HG03565 (cell line): Measurements from ENCODE around the gene CD226.
A peak's percentile ranks its signal among the peaks of the same experiment; 100 is the strongest.
"Not testable (repeated sequence)": the region's sequence is repeated elsewhere in the genome, so short reads cannot be mapped to it uniquely, and the experiment has no call there.

Experiments used
- ATAC-seq: cut with Tn5 transposase; IDR thresholded peaks from one replicate; pipeline ENCODE4 v1.9.1; 2021; ENCODE audit warnings: mild to moderate bottlenecking, moderate library complexity; ENCODE audit not compliant: unreplicated experiment

The CD226 gene

GRCh38 chr18:69916412-69916811, 31.3 kb downstream of the CD226 start:
- ATAC-seq = no peak

GRCh38 chr18:69908838-69909237, 38.8 kb downstream of the CD226 start:
- ATAC-seq = no peak

GRCh38 chr18:69906765-69907164, 40.9 kb downstream of the CD226 start:
- no peak for ATAC-seq

- ATAC-seq = no peak
Observed at GRCh38 chr18:69900941-69901340, 46.7 kb downstream of the CD226 start.

GRCh38 chr18:69899154-69899923, 48.3 kb downstream of the CD226 start:
- not testable (repeated sequence) for ATAC-seq

- ATAC-seq = peak; percentile 43
Observed at GRCh38 chr18:69898241-69898861, 49.3 kb downstream of the CD226 start.

GRCh38 chr18:69897397-69898108, 50.1 kb downstream of the CD226 start:
- no peak for ATAC-seq

GRCh38 chr18:69895066-69896047, 52.3 kb downstream of the CD226 start:
- no peak for ATAC-seq

- no peak for ATAC-seq
Observed at GRCh38 chr18:69894467-69894866, 53.2 kb downstream of the CD226 start.

GRCh38 chr18:69890558-69890957, 57.1 kb downstream of the CD226 start:
- ATAC-seq = no peak

GRCh38 chr18:69889009-69889408, 58.7 kb downstream of the CD226 start:
- peak; percentile 29 for ATAC-seq

- no peak for ATAC-seq
Observed at GRCh38 chr18:69887256-69887655, 60.4 kb downstream of the CD226 start.

GRCh38 chr18:69885841-69886531, 61.7 kb downstream of the CD226 start:
- peak; percentile 79 for ATAC-seq

GRCh38 chr18:69885355-69885754, 62.3 kb downstream of the CD226 start:
- ATAC-seq = no peak

GRCh38 chr18:69883781-69884180, 63.9 kb downstream of the CD226 start:
- no peak for ATAC-seq

- ATAC-seq = peak; percentile 41
Observed at GRCh38 chr18:69882965-69883668, 64.6 kb downstream of the CD226 start.

- no peak for ATAC-seq
Observed at GRCh38 chr18:69880083-69880482, 67.6 kb downstream of the CD226 start.

- not testable (repeated sequence) for ATAC-seq
Observed at GRCh38 chr18:69879051-69879450, 68.6 kb downstream of the CD226 start.

- ATAC-seq = no peak
Observed at GRCh38 chr18:69878213-69878933, 69.3 kb downstream of the CD226 start.
